ENCODE results near the gene WNT10A.

The WNT10A gene

GRCh38 chr2:218865999-218866398 is 14.7 kb upstream of the WNT10A start:
- Histone ChIP-seq H3K4me2 (ENCODE audit: low read depth, low read length, poor library complexity, severe bottlenecking) (no peak overlapping the region), H4K20me1 (ENCODE audit: insufficient read depth, low read length, poor library complexity, severe bottlenecking) (no peaks in the 10 kb centered on the region), H3K9me3 (ENCODE audit: insufficient read depth, low read depth, low read length) (no peaks in the 10 kb centered on the region), H3K36me3 (ENCODE audit: insufficient read depth, low read length) (no peaks in the 10 kb centered on the region), H3K27me3 (ENCODE audit: insufficient read depth, low read length, poor library complexity, severe bottlenecking) (no peaks in the 10 kb centered on the region), H3F3A (ENCODE audit: low read depth) (no peaks in the 10 kb centered on the region), H2AFZ (ENCODE audit: low read length) (no peak overlapping the region), H3K4me1 (ENCODE audit: insufficient read depth, low read length, poor library complexity, severe bottlenecking) (no peaks in the 10 kb centered on the region), H3K9me2 (replicated peaks; ENCODE audit: low read depth, low read length) (no peaks in the 10 kb centered on the region), H3K9ac (ENCODE audit: low read depth, low read length, poor library complexity, severe bottlenecking) (no peak overlapping the region), H3K79me2 (ENCODE audit: insufficient read depth, low read length) (no peaks in the 10 kb centered on the region), H3K4me3 (ENCODE audit: low read length, poor library complexity, severe bottlenecking) (no peak overlapping the region)
- no peak for TF ChIP-seq EZH2phosphoT487 (IDR thresholded peaks at IDR 0.05; ENCODE audit: borderline replicate concordance)
- TF ChIP-seq, protein P1, sequence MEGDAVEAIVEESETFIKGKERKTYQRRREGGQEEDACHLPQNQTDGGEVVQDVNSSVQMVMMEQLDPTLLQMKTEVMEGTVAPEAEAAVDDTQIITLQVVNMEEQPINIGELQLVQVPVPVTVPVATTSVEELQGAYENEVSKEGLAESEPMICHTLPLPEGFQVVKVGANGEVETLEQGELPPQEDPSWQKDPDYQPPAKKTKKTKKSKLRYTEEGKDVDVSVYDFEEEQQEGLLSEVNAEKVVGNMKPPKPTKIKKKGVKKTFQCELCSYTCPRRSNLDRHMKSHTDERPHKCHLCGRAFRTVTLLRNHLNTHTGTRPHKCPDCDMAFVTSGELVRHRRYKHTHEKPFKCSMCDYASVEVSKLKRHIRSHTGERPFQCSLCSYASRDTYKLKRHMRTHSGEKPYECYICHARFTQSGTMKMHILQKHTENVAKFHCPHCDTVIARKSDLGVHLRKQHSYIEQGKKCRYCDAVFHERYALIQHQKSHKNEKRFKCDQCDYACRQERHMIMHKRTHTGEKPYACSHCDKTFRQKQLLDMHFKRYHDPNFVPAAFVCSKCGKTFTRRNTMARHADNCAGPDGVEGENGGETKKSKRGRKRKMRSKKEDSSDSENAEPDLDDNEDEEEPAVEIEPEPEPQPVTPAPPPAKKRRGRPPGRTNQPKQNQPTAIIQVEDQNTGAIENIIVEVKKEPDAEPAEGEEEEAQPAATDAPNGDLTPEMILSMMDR (conservative IDR thresholded peaks at IDR 0.05; ENCODE audit: low read length): 0 out of 2 replicates have a peak, but pooled peaks have one; percentile 10

- TF ChIP-seq EZH2phosphoT487 (IDR thresholded peaks at IDR 0.05; ENCODE audit: borderline replicate concordance): no peak
- TF ChIP-seq, protein P1 (conservative IDR thresholded peaks at IDR 0.05; ENCODE audit: low read length): no peak
- Histone ChIP-seq H3K36me3 (ENCODE audit: insufficient read depth, low read length) (no peaks in the 10 kb centered on the region), H3K27me3 (ENCODE audit: insufficient read depth, low read length, poor library complexity, severe bottlenecking) (no peaks in the 10 kb centered on the region), H3K4me2 (ENCODE audit: low read depth, low read length, poor library complexity, severe bottlenecking) (no peak overlapping the region), H3K4me3 (ENCODE audit: low read length, poor library complexity, severe bottlenecking) (no peak overlapping the region), H3F3A (ENCODE audit: low read depth) (no peaks in the 10 kb centered on the region), H3K9me3 (ENCODE audit: insufficient read depth, low read depth, low read length) (no peaks in the 10 kb centered on the region), H3K4me1 (ENCODE audit: insufficient read depth, low read length, poor library complexity, severe bottlenecking) (no peaks in the 10 kb centered on the region), H3K79me2 (ENCODE audit: insufficient read depth, low read length) (no peaks in the 10 kb centered on the region), H2AFZ (ENCODE audit: low read length) (no peak overlapping the region), H3K9me2 (replicated peaks; ENCODE audit: low read depth, low read length) (no peaks in the 10 kb centered on the region), H3K9ac (ENCODE audit: low read depth, low read length, poor library complexity, severe bottlenecking) (no peak overlapping the region), H4K20me1 (ENCODE audit: insufficient read depth, low read length, poor library complexity, severe bottlenecking) (no peaks in the 10 kb centered on the region)
Measured at GRCh38 chr2:218867900-218868299, 12.8 kb upstream of the WNT10A start.

DNA sequence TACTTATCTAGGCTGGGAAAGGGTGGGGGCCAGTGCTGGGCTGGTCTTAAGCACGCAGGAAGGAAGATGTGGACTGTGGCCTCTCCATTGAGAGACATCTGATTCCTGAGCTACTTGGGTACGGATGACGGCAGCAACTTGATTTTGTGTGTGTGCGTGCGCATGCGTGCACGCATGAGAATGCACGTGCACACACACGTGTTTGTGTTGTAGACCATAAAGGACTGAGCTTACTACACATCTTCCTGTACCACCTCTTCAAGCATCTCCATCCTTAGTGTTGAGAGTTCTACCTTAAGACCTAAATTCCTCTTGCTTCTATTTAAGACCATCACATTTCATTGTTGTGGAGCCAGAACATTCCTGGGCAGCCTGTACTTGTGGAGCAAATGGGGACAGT is 11.6 kb upstream of the WNT10A start:
- Histone ChIP-seq H3F3A (ENCODE audit: low read depth) (no peaks in the 10 kb centered on the region), H3K9me3 (ENCODE audit: insufficient read depth, low read depth, low read length) (no peaks in the 10 kb centered on the region), H3K79me2 (ENCODE audit: insufficient read depth, low read length) (no peaks in the 10 kb centered on the region), H3K4me3 (ENCODE audit: low read length, poor library complexity, severe bottlenecking) (no peak overlapping the region), H3K4me1 (ENCODE audit: insufficient read depth, low read length, poor library complexity, severe bottlenecking) (no peaks in the 10 kb centered on the region), H3K4me2 (ENCODE audit: low read depth, low read length, poor library complexity, severe bottlenecking) (no peak overlapping the region), H3K9me2 (replicated peaks; ENCODE audit: low read depth, low read length) (no peaks in the 10 kb centered on the region), H4K20me1 (ENCODE audit: insufficient read depth, low read length, poor library complexity, severe bottlenecking) (no peaks in the 10 kb centered on the region), H3K9ac (ENCODE audit: low read depth, low read length, poor library complexity, severe bottlenecking) (no peak overlapping the region), H2AFZ (ENCODE audit: low read length) (no peak overlapping the region), H3K27me3 (ENCODE audit: insufficient read depth, low read length, poor library complexity, severe bottlenecking) (no peaks in the 10 kb centered on the region), H3K36me3 (ENCODE audit: insufficient read depth, low read length) (no peaks in the 10 kb centered on the region)
- no peak for TF ChIP-seq EZH2phosphoT487 (IDR thresholded peaks at IDR 0.05; ENCODE audit: borderline replicate concordance)
- TF ChIP-seq, protein P1 (conservative IDR thresholded peaks at IDR 0.05; ENCODE audit: low read length): no peak
